Testis (tissue), 2 donors: ENCODE results near the gene PYGB.

Experiments
- CTCF ChIP-seq, 3 experiments: fragments of 450-650 bp in 2 of 3; fragments of 200-600 bp in 1 of 3; sonication (generic) in 1 of 3; IDR thresholded peaks; one replicate each; pipeline ENCODE4 v1.5.1; 2016 to 2019; ENCODE audit warnings: antibody characterized with exemption in 3 of 3, mild to moderate bottlenecking in 2 of 3, moderate library complexity in 1 of 3
- POLR2A ChIP-seq: fragments of 450-650 bp; IDR thresholded peaks from one replicate; pipeline ENCODE4 v1.6.1; 2017; ENCODE audit warnings: antibody characterized with exemption, mild to moderate bottlenecking, moderate library complexity

GRCh38 chr20:25306991-25307903 is 59.4 kb downstream of the PYGB start:
- no peak for TF ChIP-seq POLR2A
- TF ChIP-seq CTCF (IDR thresholded peaks at IDR 0.05): no peak
